Bronchial epithelial cell (primary cell): ENCODE measurements around the gene ARSD. TPM values are rescaled to one million over a fixed set of nuclear protein-coding genes. Genes with fewer than 3 reads are reported as not detected.
"Not testable (repeated sequence)": the region's sequence is repeated elsewhere in the genome, so short reads cannot be mapped to it uniquely, and the experiment has no call there.

Experiments used
- DNase-seq: peaks from one replicate; pipeline ENCODE4 v3.0.0-alpha.2; 2010; ENCODE audit warnings: low read depth
- FAIRE-seq: peaks from 2 replicates; lab custom pipeline; 2011; peaks lifted over from hg19 to GRCh38; lab: Jason Lieb, UNC
- H3K27me3 ChIP-seq: 2 replicates; pipeline ENCODE4 v1.5.1; 2011; ENCODE audit warnings: low read length; ENCODE audit not compliant: control insufficient read depth, insufficient read depth
- H3K36me3 ChIP-seq: 2 replicates; pipeline ENCODE4 v1.5.1; 2011; ENCODE audit warnings: low read length; ENCODE audit not compliant: control insufficient read depth, insufficient read depth
- H3K4me3 ChIP-seq: 2 replicates; pipeline ENCODE4 v1.5.1; 2011; ENCODE audit warnings: mild to moderate bottlenecking, low read depth, low read length, control low read depth
- CTCF ChIP-seq: IDR thresholded peaks from 2 replicates; pipeline ENCODE4 v1.5.1; 2011; ENCODE audit warnings: mild to moderate bottlenecking, moderate library complexity, low read length, control low read depth, inconsistent platforms; ENCODE audit not compliant: insufficient read depth, severe bottlenecking
- total RNA-seq: library from RNA; depleted of rRNA; stranded (reverse); fragments of >200 nt; gene quantifications from 2 replicates; pipeline ENCODE4 v1.2.1, GENCODE V29; 2014

The ARSD gene
- total RNA-seq, 1 donor from 2014 or later: 11.8 TPM

GRCh38 chrX:2926664-2927275 lies 2.4 kb downstream of the ARSD start:
- Histone ChIP-seq H3K4me3 (no peak overlapping the region), H3K27me3 (no peaks in the 10 kb centered on the region), H3K36me3 (no peaks in the 10 kb centered on the region)
- DNase-seq (no peak), FAIRE-seq (no peak)
- no peak for TF ChIP-seq CTCF

- H3K36me3 ChIP-seq, DNase-seq, H3K27me3 ChIP-seq, FAIRE-seq, H3K4me3 ChIP-seq: not testable (repeated sequence)
Measured at GRCh38 chrX:2926255-2926654, 2.9 kb downstream of the ARSD start.

- Histone ChIP-seq H3K4me3 (no peak overlapping the region), H3K36me3 (no peaks in the 10 kb centered on the region), H3K27me3 (no peaks in the 10 kb centered on the region)
- TF ChIP-seq CTCF: no peak
- no peak for DNase-seq
- FAIRE-seq: no peak
Measured at GRCh38 chrX:2924151-2924550, 5.0 kb downstream of the ARSD start.

- H3K27me3 ChIP-seq: no peaks in the 10 kb centered on the region
- no peaks in the 10 kb centered on the region for H3K36me3 ChIP-seq
- FAIRE-seq: no peak
- DNase-seq: no peak
- no peak for TF ChIP-seq CTCF
- no peak overlapping the region for H3K4me3 ChIP-seq
Measured at GRCh38 chrX:2921750-2922149, 7.4 kb downstream of the ARSD start.

GRCh38 chrX:2921193-2921592 lies 7.9 kb downstream of the ARSD start:
- Histone ChIP-seq H3K27me3 (no peaks in the 10 kb centered on the region), H3K4me3 (no peak overlapping the region), H3K36me3 (no peaks in the 10 kb centered on the region)
- TF ChIP-seq CTCF: no peak
- no peak for FAIRE-seq
- no peak for DNase-seq

GRCh38 chrX:2917767-2918166 lies 11.4 kb downstream of the ARSD start:
- Histone ChIP-seq H3K27me3 (no peaks in the 10 kb centered on the region), H3K4me3 (no peak overlapping the region), H3K36me3 (no peaks in the 10 kb centered on the region)
- FAIRE-seq (no peak), DNase-seq (no peak)
- no peak for TF ChIP-seq CTCF
